ENCODE measurements around the gene GNG12. TPM values are rescaled to one million over a fixed set of nuclear protein-coding genes. Genes with fewer than 3 reads are reported as not detected.

GNG12 gene
- total RNA-seq, 4 donors from 2014 or later = 17.9 to 24.5 (median 22.1) TPM

DNA sequence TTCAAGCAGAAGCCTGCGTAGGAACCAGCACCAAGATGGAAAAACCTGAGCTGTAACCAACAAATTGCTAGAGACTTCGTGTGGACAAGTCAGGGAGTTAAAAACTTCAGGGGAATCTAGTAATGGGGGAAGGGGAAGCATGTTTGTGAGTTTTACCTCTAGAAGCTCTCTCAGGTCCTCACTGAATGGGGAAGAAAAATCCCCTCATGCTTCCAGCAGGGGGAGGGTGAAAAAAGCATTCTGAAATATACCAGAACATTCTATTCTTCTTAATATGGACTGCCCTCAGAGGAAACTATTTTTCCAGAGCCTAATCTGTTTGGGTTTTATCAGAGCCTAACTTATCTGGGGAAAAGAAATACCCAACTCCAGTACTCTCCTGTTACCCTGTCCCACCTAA lies 28.6 kb downstream of the GNG12 start:
- H3K4me1 ChIP-seq = peaks cover 17 to 19% of the 10 kb centered on the region in 2 donors
- no peak for ATAC-seq
- in situ Hi-C loops (cut with MboI; ENCODE audit: low sequenced_read_pairs in 4 of 4) = no loop called here
- no peaks in the 10 kb centered on the region for H3K9me3 ChIP-seq
- intact Hi-C loops (cut with DNase I; ENCODE audit: low total_unique reads) = no loop called here
- TF ChIP-seq, protein P1, sequence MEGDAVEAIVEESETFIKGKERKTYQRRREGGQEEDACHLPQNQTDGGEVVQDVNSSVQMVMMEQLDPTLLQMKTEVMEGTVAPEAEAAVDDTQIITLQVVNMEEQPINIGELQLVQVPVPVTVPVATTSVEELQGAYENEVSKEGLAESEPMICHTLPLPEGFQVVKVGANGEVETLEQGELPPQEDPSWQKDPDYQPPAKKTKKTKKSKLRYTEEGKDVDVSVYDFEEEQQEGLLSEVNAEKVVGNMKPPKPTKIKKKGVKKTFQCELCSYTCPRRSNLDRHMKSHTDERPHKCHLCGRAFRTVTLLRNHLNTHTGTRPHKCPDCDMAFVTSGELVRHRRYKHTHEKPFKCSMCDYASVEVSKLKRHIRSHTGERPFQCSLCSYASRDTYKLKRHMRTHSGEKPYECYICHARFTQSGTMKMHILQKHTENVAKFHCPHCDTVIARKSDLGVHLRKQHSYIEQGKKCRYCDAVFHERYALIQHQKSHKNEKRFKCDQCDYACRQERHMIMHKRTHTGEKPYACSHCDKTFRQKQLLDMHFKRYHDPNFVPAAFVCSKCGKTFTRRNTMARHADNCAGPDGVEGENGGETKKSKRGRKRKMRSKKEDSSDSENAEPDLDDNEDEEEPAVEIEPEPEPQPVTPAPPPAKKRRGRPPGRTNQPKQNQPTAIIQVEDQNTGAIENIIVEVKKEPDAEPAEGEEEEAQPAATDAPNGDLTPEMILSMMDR (IDR thresholded peaks at IDR 0.05 in 4 of 5, conservative IDR thresholded peaks at IDR 0.05 in 1 of 5) = no peak
- TF ChIP-seq POLR2A (IDR thresholded peaks at IDR 0.05) = no peak
- H3K36me3 ChIP-seq = no peaks in the 10 kb centered on the region
- DNase-seq = no peak
- no peak overlapping the region for H3K4me3 ChIP-seq
- H3K27ac ChIP-seq = no peak overlapping the region
- no peaks in the 10 kb centered on the region for H3K27me3 ChIP-seq

DNA sequence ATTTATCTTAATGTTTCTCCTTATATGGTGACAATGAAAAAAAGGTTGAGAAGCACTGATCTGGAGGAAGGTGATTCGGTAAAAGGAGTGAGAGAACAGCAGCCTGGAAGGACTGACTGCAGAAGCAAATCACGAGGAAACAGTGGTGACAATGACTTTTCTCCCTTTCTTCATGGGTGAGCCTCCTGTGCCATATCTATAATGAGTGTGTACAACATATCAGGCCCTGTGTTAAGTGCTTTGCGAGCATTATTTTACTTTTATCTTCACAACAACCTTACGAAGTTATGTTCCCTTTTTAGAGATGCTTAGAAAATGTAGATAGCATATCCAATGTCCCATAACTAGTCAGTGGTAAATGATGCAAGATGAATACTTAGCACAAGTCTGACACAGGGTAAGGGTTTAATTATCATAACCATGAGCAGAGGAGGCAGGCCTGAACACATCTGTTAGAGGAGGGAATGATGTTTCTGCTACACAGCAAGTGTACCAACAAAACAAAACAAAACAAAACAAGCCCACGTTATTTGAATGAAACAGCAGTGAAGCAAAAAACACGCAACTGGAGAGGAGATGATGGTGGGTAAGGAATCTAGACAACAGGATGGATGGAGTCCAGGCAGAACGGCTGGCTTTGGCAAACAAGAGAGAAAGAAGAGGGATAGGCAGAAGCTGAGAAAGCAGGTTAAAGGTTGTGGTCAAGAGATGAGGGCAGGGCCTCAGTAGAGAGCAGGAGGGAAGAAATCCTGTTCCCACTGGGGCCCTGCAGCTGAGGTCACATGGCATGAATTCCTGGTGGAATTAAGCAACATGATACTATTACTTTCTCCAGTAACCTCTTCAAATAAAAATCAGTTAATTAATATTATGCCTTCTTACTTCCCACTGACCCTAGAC lies 29.6 kb downstream of the GNG12 start:
- TF ChIP-seq, protein P1 (IDR thresholded peaks at IDR 0.05 in 4 of 5, conservative IDR thresholded peaks at IDR 0.05 in 1 of 5) = no peak
- no peak for TF ChIP-seq POLR2A (IDR thresholded peaks at IDR 0.05)
- no peaks in the 10 kb centered on the region for H3K27me3 ChIP-seq
- H3K9me3 ChIP-seq = no peaks in the 10 kb centered on the region
- intact Hi-C loops (cut with DNase I; ENCODE audit: low total_unique reads) = no loop called here
- peaks cover 17 to 19% of the 10 kb centered on the region in 2 donors for H3K4me1 ChIP-seq
- H3K4me3 ChIP-seq = no peak overlapping the region
- H3K36me3 ChIP-seq = no peaks in the 10 kb centered on the region
- DNase-seq = no peak
- no peak overlapping the region for H3K27ac ChIP-seq
- in situ Hi-C loops (cut with MboI; ENCODE audit: low sequenced_read_pairs in 4 of 4) = no loop called here
- no peak for ATAC-seq

DNA sequence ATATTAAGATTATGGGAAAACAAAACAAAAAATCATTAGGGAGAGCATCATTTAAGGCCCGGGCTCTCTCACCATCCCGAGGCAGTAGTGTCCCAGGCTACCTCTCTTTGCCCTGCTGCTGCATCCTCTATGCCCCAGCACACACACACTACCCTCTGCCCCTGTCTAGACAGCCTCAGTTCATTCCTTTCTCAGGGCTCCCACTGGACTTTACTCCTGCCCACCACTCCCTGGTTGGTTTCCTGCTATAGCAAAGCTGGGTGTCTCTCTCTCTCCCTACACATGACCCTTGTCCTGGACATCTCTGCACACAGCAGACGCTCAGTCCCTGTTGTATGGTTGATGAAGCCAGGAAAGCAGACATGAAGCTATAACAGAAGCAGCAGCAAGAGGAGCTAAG lies 30.7 kb downstream of the GNG12 start:
- Histone ChIP-seq H3K27me3 (no peaks in the 10 kb centered on the region), H3K27ac (no peak overlapping the region), H3K4me1 (peaks cover 14 to 19% of the 10 kb centered on the region in 2 donors), H3K9me3 (no peaks in the 10 kb centered on the region), H3K36me3 (no peaks in the 10 kb centered on the region), H3K4me3 (no peak overlapping the region)
- in situ Hi-C loops (cut with MboI; ENCODE audit: low sequenced_read_pairs in 4 of 4) = no loop called here
- ATAC-seq (no peak), DNase-seq (no peak)
- intact Hi-C loops (cut with DNase I; ENCODE audit: low total_unique reads) = no loop called here
- TF ChIP-seq, protein P1 (IDR thresholded peaks at IDR 0.05 in 4 of 5, conservative IDR thresholded peaks at IDR 0.05 in 1 of 5) = no peak
- TF ChIP-seq POLR2A (IDR thresholded peaks at IDR 0.05) = no peak

DNA sequence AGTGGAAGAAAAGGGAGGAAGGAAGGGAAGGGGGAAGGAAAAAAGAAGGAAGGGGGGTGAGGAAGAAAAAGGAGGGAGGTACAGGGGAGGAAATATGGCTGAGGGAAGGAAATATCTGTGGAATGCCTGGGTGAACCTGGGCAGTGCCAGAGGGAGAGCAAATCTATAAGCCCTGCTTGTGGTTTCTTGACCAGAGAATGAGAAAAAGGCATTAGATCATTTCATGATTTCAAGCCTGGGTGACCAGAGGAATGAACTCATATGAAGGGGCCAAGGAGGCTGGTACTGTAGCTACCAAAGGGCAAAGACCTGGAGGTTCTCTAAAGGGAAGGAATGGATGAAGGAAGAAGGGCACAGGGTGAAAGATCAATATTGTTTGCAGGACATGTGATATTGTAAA lies 31.4 kb downstream of the GNG12 start:
- H3K27me3 ChIP-seq = no peaks in the 10 kb centered on the region
- no peak overlapping the region for H3K27ac ChIP-seq
- H3K36me3 ChIP-seq = no peaks in the 10 kb centered on the region
- DNase-seq = no peak
- no peak for ATAC-seq
- in situ Hi-C loops (cut with MboI; ENCODE audit: low sequenced_read_pairs in 4 of 4) = no loop called here
- TF ChIP-seq POLR2A (IDR thresholded peaks at IDR 0.05) = no peak
- TF ChIP-seq, protein P1 (IDR thresholded peaks at IDR 0.05 in 4 of 5, conservative IDR thresholded peaks at IDR 0.05 in 1 of 5) = no peak
- H3K4me3 ChIP-seq = no peak overlapping the region
- H3K4me1 ChIP-seq = peaks cover 14 to 19% of the 10 kb centered on the region in 2 donors
- no peaks in the 10 kb centered on the region for H3K9me3 ChIP-seq
- intact Hi-C loops (cut with DNase I; ENCODE audit: low total_unique reads) = no loop called here
